Activated CD8-positive, alpha-beta T cell treated with anti-CD3 and anti-CD28 coated beads for 36 hours (primary cell): Measurements from ENCODE around the gene SPATA1. TPM values are rescaled to one million over a fixed set of nuclear protein-coding genes. Genes with fewer than 3 reads are reported as not detected.

Source experiments
- ATAC-seq: fragments of 200-7000 bp; cut with Tn5 transposase; one replicate; pipeline ENCODE4 v1.10.0; 2021; ENCODE audit warnings: mild to moderate bottlenecking, moderate library complexity
- CTCF ChIA-PET: fragments of 350-600 bp; sonication (Branson Sonifier 250); formaldehyde crosslinking; loops from one replicate; lab custom pipeline; 2021; ENCODE audit warnings: antibody characterized with exemption; lab: Charles Lee
- POLR2A ChIA-PET: fragments of 350-600 bp; sonication (Branson Sonifier 250); formaldehyde crosslinking; loops from one replicate; lab custom pipeline; 2021; ENCODE audit warnings: antibody characterized with exemption; lab: Charles Lee
- DNase-seq: peaks from one replicate; pipeline ENCODE4 v3.0.0-alpha.2; 2020
- H3K27ac Mint-ChIP-seq: one replicate; pipeline ENCODE4 v1.8.0; 2021; ENCODE audit warnings: mild to moderate bottlenecking, mixed read lengths
- H3K27me3 Mint-ChIP-seq: one replicate; pipeline ENCODE4 v1.8.0; 2021; ENCODE audit warnings: mixed read lengths
- H3K36me3 Mint-ChIP-seq: one replicate; pipeline ENCODE4 v1.8.0; 2021; ENCODE audit warnings: low read depth, mixed read lengths
- H3K4me1 Mint-ChIP-seq: one replicate; pipeline ENCODE4 v1.8.0; 2021; ENCODE audit warnings: low read depth, mixed read lengths
- H3K4me3 Mint-ChIP-seq: one replicate; pipeline ENCODE4 v1.8.0; 2021; ENCODE audit warnings: mild to moderate bottlenecking, moderate library complexity, mixed read lengths
- H3K9me3 Mint-ChIP-seq: one replicate; pipeline ENCODE4 v1.8.0; 2021; ENCODE audit warnings: mixed read lengths
- CTCF ChIP-seq: fragments of 200-600 bp; IDR thresholded peaks from one replicate; pipeline ENCODE4 v1.8.0; 2022; ENCODE audit warnings: antibody characterized with exemption, mild to moderate bottlenecking
- intact Hi-C: fragments of 100-400 bp; cut with micrococcal nuclease; formaldehyde crosslinking; loops from one replicate; pipeline ENCODE4 v1.10.0; 2022
- total RNA-seq, 2 experiments: library from RNA; stranded (reverse); gene quantifications; one replicate each; pipeline ENCODE4 v1.2.3, GENCODE V29; 2021

The SPATA1 gene
- total RNA-seq, 2 experiments from 2014 or later, result 2.5 to 3.0 TPM

DNA sequence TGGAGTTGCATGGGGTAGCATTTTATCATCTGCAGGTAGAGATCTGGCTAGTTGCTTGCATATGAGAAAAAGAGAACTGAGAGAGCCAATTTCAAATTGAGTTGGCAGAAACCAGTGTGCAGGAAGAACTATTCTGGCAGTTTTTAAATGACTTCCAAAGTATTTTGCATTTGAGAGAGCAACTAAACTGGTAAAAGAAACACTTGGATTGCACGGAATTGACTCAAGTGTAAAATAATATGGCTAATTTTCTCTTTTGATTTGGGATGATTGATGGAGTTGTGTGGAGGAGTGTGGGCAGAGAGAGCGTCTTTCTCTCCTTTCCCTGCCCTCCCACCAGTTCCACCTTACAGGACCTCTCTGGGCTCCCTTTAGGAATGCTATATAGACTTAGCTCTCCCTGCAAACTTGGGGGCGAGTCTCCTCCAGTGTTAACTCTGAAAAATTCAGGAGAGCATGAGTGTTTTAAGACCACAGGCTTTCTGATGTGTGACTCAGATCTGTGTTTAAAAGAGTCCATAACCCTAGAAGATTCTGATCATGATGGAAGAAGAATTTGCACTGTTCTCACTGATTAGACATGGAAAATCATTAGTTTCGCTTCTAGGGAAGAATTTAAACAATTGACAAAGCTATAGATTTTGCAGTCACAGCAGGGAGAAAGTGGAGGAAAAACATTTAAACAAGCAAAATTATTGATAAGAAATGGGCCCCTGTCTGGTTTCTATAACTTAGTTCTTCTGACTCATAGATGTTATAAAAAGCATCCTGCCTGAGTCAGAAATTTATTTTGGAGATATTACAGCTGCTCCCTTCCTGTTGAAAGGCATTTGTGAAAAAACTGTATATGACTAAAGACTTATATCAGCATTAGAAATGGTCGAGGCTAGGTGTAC, 92.9 kb downstream of the SPATA1 start:
- CTCF ChIA-PET, result interaction anchor here (0.6 to 1.7 kb wide), 5 partner anchors 9 to 371 kb away, joined by 3 to 6 read pairs (median 3); no protein-coding TSS in a partner anchor
- peak; percentile 85 for ATAC-seq
- H3K4me1 Mint-ChIP-seq, result peaks cover 22% of the 10 kb centered on the region

DNA sequence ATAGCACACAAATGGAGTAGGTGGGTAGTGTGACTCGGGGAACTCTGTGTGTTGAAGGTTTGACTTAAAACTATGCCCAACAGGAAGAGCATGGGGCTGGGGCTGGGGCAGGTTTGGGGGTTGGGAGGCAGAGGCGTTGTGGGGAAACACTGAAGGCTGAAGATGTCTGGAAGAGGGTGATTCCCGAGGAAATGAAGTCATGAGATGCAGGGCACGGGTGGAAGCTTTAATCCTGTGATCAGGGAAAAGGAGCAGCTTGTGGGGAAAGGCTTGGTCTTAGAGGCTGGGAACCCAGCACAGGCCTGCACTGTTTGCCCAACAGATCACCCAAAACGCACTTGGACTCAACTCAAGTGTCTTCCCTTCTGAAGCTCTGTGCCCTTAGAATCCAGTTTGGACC, 94.6 kb downstream of the SPATA1 start:
- ChIA-PET POLR2A (interaction anchor here (1.0 to 1.9 kb wide), 4 partner anchors 10 to 27 kb away, joined by 3 to 10 read pairs (median 3); partner anchors contain the start of gene CTBS), CTCF (interaction anchor here (1.6 to 1.7 kb wide), 2 partner anchors 10 to 181 kb away, joined by 4 read pairs; no protein-coding TSS in a partner anchor)
- Mint-ChIP-seq H3K27ac (no peak overlapping the region), H3K36me3 (peaks cover 12% of the 10 kb centered on the region), H3K4me1 (peaks cover 22% of the 10 kb centered on the region), H3K9me3 (peaks cover 18% of the 10 kb centered on the region), H3K27me3 (no peaks in the 10 kb centered on the region), H3K4me3 (no peak overlapping the region)
- ATAC-seq, result no peak
- intact Hi-C loops, result no loop called here
- no peak for TF ChIP-seq CTCF
- no peak for DNase-seq

More for the DNA sequence above, 92.9 kb downstream of the SPATA1 start:
- H3K36me3 Mint-ChIP-seq, result peaks cover 2% of the 10 kb centered on the region
- POLR2A ChIA-PET, result interaction anchor here (0.6 to 1.9 kb wide), 3 partner anchors 11 to 404 kb away, joined by 3 to 10 read pairs (median 3); partner anchors contain the start of gene CTBS
- intact Hi-C loops, result no loop called here
- no peak for DNase-seq
- no peak overlapping the region for H3K4me3 Mint-ChIP-seq
- TF ChIP-seq CTCF, result no peak
- peaks cover under 1% of the 10 kb centered on the region for H3K9me3 Mint-ChIP-seq
- no peaks in the 10 kb centered on the region for H3K27me3 Mint-ChIP-seq
- H3K27ac Mint-ChIP-seq, result peak overlapping the region; percentile 66

GRCh38 chr1:84603223-84603622, 97.0 kb downstream of the SPATA1 start:
- H3K27me3 Mint-ChIP-seq, result no peaks in the 10 kb centered on the region
- peaks cover 16% of the 10 kb centered on the region for H3K36me3 Mint-ChIP-seq
- peaks cover 21% of the 10 kb centered on the region for H3K4me1 Mint-ChIP-seq
- ATAC-seq (no peak), DNase-seq (no peak)
- ChIA-PET CTCF (no interaction called here), POLR2A (no interaction called here)
- H3K27ac Mint-ChIP-seq, result no peak overlapping the region
- intact Hi-C loops, result no loop called here
- peaks cover 25% of the 10 kb centered on the region for H3K9me3 Mint-ChIP-seq
- TF ChIP-seq CTCF, result no peak
- H3K4me3 Mint-ChIP-seq, result no peak overlapping the region

DNA sequence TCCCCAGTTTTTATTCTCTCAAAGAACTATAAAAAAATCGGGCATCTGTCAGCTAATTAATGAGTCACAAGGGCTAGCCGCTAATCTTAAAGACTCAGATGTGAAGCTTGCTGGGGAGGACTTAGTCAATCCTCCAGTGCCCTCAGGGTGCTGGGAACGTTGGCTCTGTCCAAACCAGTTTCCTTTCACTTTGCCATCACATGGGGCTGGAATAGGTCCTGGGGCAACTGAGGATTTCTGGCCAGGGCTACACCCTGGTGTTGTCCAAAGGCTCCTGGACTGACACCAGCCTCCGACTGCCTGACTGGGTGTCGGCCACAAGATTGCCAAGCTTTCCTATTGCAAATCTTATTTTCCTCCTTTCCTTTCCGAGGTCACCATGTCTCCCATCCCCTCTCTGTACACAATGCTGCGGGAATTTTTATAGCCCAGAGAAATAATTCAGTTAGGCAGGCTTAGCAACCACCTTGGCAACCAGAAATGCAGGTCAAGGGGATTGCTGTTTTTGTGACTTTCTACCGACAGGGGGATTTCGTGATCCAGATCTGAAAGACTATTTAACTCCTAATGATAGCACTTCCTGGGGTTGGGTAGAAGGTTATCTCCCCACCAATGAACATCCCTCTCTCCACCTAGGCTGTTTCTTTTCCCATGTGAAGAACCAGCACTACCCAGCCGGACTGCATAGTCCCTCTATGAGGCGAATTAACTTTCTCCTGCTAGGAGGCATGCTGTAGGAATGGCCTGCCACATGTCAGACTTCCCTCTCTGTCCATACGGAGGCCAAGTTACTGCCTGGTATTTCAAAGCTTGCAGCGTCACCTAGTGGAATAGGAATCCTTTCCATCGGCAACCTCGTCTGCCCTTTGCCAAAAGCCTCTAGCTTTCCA, 98.0 kb downstream of the SPATA1 start:
- CTCF ChIA-PET, result interaction anchor here (1.4 to 6.2 kb wide), 2 partner anchors 15 to 178 kb away, joined by 3 to 26 read pairs; no protein-coding TSS in a partner anchor
- intact Hi-C loops, result no loop called here
- H3K36me3 Mint-ChIP-seq, result peaks cover 16% of the 10 kb centered on the region
- POLR2A ChIA-PET, result interaction anchor here (1.7 kb wide), 1 partner anchor 30 kb away, joined by 8 read pairs; the partner anchor contains the start of gene CTBS
- peaks cover 25% of the 10 kb centered on the region for H3K9me3 Mint-ChIP-seq
- H3K4me1 Mint-ChIP-seq, result peaks cover 12% of the 10 kb centered on the region
- TF ChIP-seq CTCF, result no peak
- DNase-seq (no peak), ATAC-seq (no peak)
- H3K4me3 Mint-ChIP-seq, result no peak overlapping the region
- no peaks in the 10 kb centered on the region for H3K27me3 Mint-ChIP-seq
- H3K27ac Mint-ChIP-seq, result no peak overlapping the region
